ENCODE measurements around the gene COX10.

The COX10 gene

GRCh38 chr17:14082848-14083247 lies 13.5 kb downstream of the COX10 start:
- TF ChIP-seq, protein P1, sequence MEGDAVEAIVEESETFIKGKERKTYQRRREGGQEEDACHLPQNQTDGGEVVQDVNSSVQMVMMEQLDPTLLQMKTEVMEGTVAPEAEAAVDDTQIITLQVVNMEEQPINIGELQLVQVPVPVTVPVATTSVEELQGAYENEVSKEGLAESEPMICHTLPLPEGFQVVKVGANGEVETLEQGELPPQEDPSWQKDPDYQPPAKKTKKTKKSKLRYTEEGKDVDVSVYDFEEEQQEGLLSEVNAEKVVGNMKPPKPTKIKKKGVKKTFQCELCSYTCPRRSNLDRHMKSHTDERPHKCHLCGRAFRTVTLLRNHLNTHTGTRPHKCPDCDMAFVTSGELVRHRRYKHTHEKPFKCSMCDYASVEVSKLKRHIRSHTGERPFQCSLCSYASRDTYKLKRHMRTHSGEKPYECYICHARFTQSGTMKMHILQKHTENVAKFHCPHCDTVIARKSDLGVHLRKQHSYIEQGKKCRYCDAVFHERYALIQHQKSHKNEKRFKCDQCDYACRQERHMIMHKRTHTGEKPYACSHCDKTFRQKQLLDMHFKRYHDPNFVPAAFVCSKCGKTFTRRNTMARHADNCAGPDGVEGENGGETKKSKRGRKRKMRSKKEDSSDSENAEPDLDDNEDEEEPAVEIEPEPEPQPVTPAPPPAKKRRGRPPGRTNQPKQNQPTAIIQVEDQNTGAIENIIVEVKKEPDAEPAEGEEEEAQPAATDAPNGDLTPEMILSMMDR (IDR thresholded peaks at IDR 0.05): no peak

GRCh38 chr17:14084955-14085354 lies 15.7 kb downstream of the COX10 start:
- TF ChIP-seq, protein P1 (IDR thresholded peaks at IDR 0.05): no peak

- TF ChIP-seq, protein P1 (IDR thresholded peaks at IDR 0.05): no peak
Measured at GRCh38 chr17:14086189-14086588, 16.9 kb downstream of the COX10 start.

- TF ChIP-seq, protein P1 (IDR thresholded peaks at IDR 0.05): no peak
Measured at GRCh38 chr17:14089179-14089578, 19.9 kb downstream of the COX10 start.

- TF ChIP-seq, protein P1 (IDR thresholded peaks at IDR 0.05): no peak
Measured at GRCh38 chr17:14091367-14091766, 22.1 kb downstream of the COX10 start.

DNA sequence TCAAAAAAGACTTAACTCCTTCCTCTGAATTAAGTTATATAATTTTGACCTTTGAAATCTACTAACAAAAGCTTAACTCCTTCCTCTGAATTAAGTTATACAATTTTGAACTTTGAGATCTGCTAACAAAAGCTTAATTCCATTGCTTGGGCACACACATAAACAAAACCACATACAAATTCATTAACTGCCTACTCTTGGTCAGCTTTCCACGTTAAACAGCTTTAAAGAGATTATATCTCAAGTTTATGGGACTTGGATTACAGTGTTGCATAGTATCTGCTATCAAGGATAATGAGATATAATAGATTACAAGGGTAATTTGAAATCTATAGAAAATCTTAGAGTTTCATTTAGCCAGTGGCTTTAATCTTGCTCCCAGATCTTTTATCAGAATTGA lies 23.5 kb downstream of the COX10 start:
- TF ChIP-seq, protein P1 (IDR thresholded peaks at IDR 0.05): no peak

DNA sequence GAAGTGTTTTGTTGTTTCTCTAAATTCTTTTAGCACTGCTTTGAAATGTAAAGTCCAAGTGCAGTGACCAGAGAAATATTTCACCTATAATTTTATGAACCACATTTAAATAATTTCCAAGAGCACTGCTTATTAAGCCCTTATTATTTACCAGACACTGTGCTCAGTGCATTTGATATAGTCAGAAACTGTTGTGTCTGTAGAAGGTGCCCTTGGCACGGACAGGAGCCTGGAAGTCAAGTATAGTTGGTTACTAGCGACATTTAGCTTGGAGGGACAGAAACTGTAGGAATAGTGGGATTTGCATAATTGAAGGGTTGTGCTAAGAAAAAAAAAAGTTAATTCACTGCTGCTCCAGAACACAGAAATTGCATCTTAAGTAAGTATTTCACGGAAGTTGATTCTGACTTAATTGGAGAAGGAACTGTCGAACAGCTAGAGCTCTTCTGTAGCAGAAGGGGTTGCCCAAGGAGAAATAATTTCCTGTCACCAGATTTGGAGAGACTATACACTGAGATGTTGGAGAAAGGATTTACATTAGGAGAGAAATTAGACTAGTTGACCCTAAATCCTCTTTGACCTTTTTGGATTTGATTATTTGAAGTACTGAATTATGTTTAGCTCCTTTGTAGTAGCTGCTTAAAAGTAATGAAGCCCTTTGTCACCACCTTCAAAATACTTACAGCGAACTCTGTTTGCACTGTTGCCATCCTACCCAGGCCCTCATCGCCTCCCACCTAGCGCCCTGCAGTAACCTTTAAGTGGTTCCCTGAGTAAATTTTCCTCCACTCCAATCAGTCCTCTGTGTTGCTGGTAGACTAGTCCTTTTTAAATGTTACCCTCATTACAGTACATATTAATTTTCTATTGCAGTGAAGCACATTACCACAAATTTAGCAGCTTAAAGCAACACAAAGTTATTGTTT lies 25.6 kb downstream of the COX10 start:
- TF ChIP-seq, protein P1 (IDR thresholded peaks at IDR 0.05): no peak
